GM18870 (cell line): ENCODE data around the gene RSPH1.

ENCODE experiments used
- ATAC-seq: cut with Tn5 transposase; IDR thresholded peaks from one replicate; pipeline ENCODE4 v1.9.1; 2021; ENCODE audit warnings: moderate library complexity; ENCODE audit not compliant: unreplicated experiment

The RSPH1 gene

GRCh38 chr21:42513985-42514882 is 18.2 kb upstream of the RSPH1 start:
- ATAC-seq = no peak

GRCh38 chr21:42513151-42513984 is 17.3 kb upstream of the RSPH1 start, which contains the start of gene SLC37A1:
Gene SLC37A1 (plus strand): TSS chr21:42513852. CDS start chr21:42518455, 4,603 bp downstream.
- ATAC-seq = no peak

GRCh38 chr21:42512346-42513034 is 16.5 kb upstream of the RSPH1 start:
- ATAC-seq = no peak

GRCh38 chr21:42509244-42509643 is 13.2 kb upstream of the RSPH1 start:
- ATAC-seq = no peak

GRCh38 chr21:42508371-42508770 is 12.3 kb upstream of the RSPH1 start:
- ATAC-seq = no peak

GRCh38 chr21:42507418-42507817 is 11.4 kb upstream of the RSPH1 start:
- ATAC-seq = no peak

GRCh38 chr21:42505090-42505726 is 9.2 kb upstream of the RSPH1 start:
- peak; percentile 89 for ATAC-seq

- ATAC-seq = no peak
These were observed 7.7 kb upstream of the RSPH1 start for GRCh38 chr21:42503711-42504110.

GRCh38 chr21:42500736-42501135 is 4.7 kb upstream of the RSPH1 start:
- no peak for ATAC-seq

GRCh38 chr21:42500225-42500624 is 4.2 kb upstream of the RSPH1 start:
- no peak for ATAC-seq

- ATAC-seq = no peak
These were observed 3.6 kb upstream of the RSPH1 start for GRCh38 chr21:42499444-42500112.

- no peak for ATAC-seq
These were observed 2.0 kb upstream of the RSPH1 start for GRCh38 chr21:42498012-42498411.

GRCh38 chr21:42496839-42497202 is 797 bp upstream of the RSPH1 start:
- ATAC-seq = no peak

- peak; percentile 10 for ATAC-seq
These were observed 282 bp downstream of the RSPH1 start for GRCh38 chr21:42495765-42496119.

- ATAC-seq = no peak
These were observed 997 bp downstream of the RSPH1 start for GRCh38 chr21:42495027-42495426.

- ATAC-seq = no peak
These were observed 2.6 kb downstream of the RSPH1 start for GRCh38 chr21:42493109-42494060.

GRCh38 chr21:42492201-42492600 is 3.8 kb downstream of the RSPH1 start:
- no peak for ATAC-seq

- ATAC-seq = no peak
These were observed 4.7 kb downstream of the RSPH1 start for GRCh38 chr21:42491328-42491727.

GRCh38 chr21:42490720-42491119 is 5.3 kb downstream of the RSPH1 start:
- ATAC-seq = no peak
